HepG2 (cell line): ENCODE data around the gene GCLC. TPM values are rescaled to one million over a fixed set of nuclear protein-coding genes. Genes with fewer than 3 reads are reported as not detected.

Source experiments
- ARHGAP35 ChIP-seq: sonication (generic); formaldehyde crosslinking; IDR thresholded peaks from 2 replicates; pipeline ENCODE4 v1.9.0; 2022; ENCODE audit warnings: mild to moderate bottlenecking, inconsistent platforms, moderate library complexity, missing genetic modification reagents, borderline replicate concordance
- BRD4 ChIP-seq: sonication (generic); formaldehyde crosslinking; IDR thresholded peaks from 2 replicates; pipeline ENCODE4 v1.4.0; 2020; ENCODE audit warnings: missing genetic modification reagents
- CHCHD3 ChIP-seq: sonication (generic); formaldehyde crosslinking; IDR thresholded peaks from 2 replicates; pipeline ENCODE4 v1.8.0; 2022; ENCODE audit warnings: mild to moderate bottlenecking, missing genetic modification reagents, moderate library complexity
- EEA1 ChIP-seq: sonication (generic); formaldehyde crosslinking; IDR thresholded peaks from 2 replicates; pipeline ENCODE4 v1.5.1; 2020; ENCODE audit warnings: mild to moderate bottlenecking, missing genetic modification reagents, borderline replicate concordance
- FOXK1 ChIP-seq: sonication (generic); formaldehyde crosslinking; IDR thresholded peaks from 2 replicates; pipeline ENCODE4 v1.4.0; 2020; ENCODE audit warnings: low read depth, missing genetic modification reagents, borderline replicate concordance
- FOXK2 ChIP-seq: fragments of 450-650 bp; IDR thresholded peaks from 2 replicates; pipeline ENCODE4 v1.6.1; 2016
- HMG20B ChIP-seq: conservative IDR thresholded peaks from 2 replicates; pipeline ENCODE4 v1.6.1; 2016; ENCODE audit warnings: missing genetic modification reagents, missing compliant biosample characterization
- KDM2A ChIP-seq: sonication (generic); formaldehyde crosslinking; IDR thresholded peaks from 2 replicates; pipeline ENCODE4 v1.4.0; 2020; ENCODE audit warnings: low read depth, missing genetic modification reagents, borderline replicate concordance
- MATR3 ChIP-seq: sonication (generic); formaldehyde crosslinking; IDR thresholded peaks from 2 replicates; pipeline ENCODE4 v1.4.0; 2020; ENCODE audit warnings: missing genetic modification reagents
- NAIF1 ChIP-seq: sonication (generic); formaldehyde crosslinking; IDR thresholded peaks from 2 replicates; pipeline ENCODE4 v1.5.0; 2020; ENCODE audit warnings: mild to moderate bottlenecking, missing genetic modification reagents, borderline replicate concordance
- NFIB ChIP-seq: sonication (generic); formaldehyde crosslinking; IDR thresholded peaks from 2 replicates; pipeline ENCODE4 v1.9.0; 2021; ENCODE audit warnings: missing genetic modification reagents, mild to moderate bottlenecking, borderline replicate concordance
- NONO ChIP-seq, 2 experiments: fragments of 450-650 bp in 1 of 2; sonication (generic) in 1 of 2; formaldehyde crosslinking in 1 of 2; IDR thresholded peaks in 1 of 2; conservative IDR thresholded peaks in 1 of 2; 2 replicates each; pipeline versions ENCODE4 v1.6.1 to v1.8.0; 2017 to 2022; ENCODE audit warnings: mild to moderate bottlenecking in 1 of 2, missing genetic modification reagents in 1 of 2, moderate library complexity in 1 of 2
- SALL2 ChIP-seq: sonication (generic); formaldehyde crosslinking; IDR thresholded peaks from 2 replicates; pipeline ENCODE4 v1.8.1; 2023; ENCODE audit warnings: mild to moderate bottlenecking, missing genetic modification reagents, inconsistent platforms
- TBL1XR1 ChIP-seq: fragments of 150-350 bp; IDR thresholded peaks from 2 replicates; pipeline ENCODE4 v1.6.1; 2014; ENCODE audit warnings: borderline replicate concordance, low read length; ENCODE audit not compliant: partially characterized antibody
- TMF1 ChIP-seq: sonication (generic); formaldehyde crosslinking; IDR thresholded peaks from 2 replicates; pipeline ENCODE4 v1.8.1; 2022; ENCODE audit warnings: low read depth, missing genetic modification reagents
- TOE1 ChIP-seq: sonication (generic); formaldehyde crosslinking; IDR thresholded peaks from 2 replicates; pipeline ENCODE4 v1.4.0; 2020; ENCODE audit warnings: mild to moderate bottlenecking, missing genetic modification reagents
- ZMYM4 ChIP-seq: sonication (generic); formaldehyde crosslinking; IDR thresholded peaks from 2 replicates; pipeline ENCODE4 v1.8.1; 2023; ENCODE audit warnings: mild to moderate bottlenecking, missing genetic modification reagents
- ZNF280D ChIP-seq: sonication (generic); formaldehyde crosslinking; IDR thresholded peaks from 2 replicates; pipeline ENCODE4 v1.5.1; 2020; ENCODE audit warnings: mild to moderate bottlenecking, missing genetic modification reagents
- ZNF34 ChIP-seq: sonication (generic); formaldehyde crosslinking; IDR thresholded peaks from 2 replicates; pipeline ENCODE4 v1.4.0; 2020; ENCODE audit warnings: mild to moderate bottlenecking, missing genetic modification reagents, borderline replicate concordance
- ZNF446 ChIP-seq: sonication (generic); formaldehyde crosslinking; IDR thresholded peaks from 2 replicates; pipeline ENCODE4 v1.5.0; 2020; ENCODE audit warnings: mild to moderate bottlenecking, missing genetic modification reagents
- ZNF616 ChIP-seq: sonication (generic); formaldehyde crosslinking; IDR thresholded peaks from 2 replicates; pipeline ENCODE4 v1.5.0; 2020; ENCODE audit warnings: low read depth, mild to moderate bottlenecking, missing genetic modification reagents
- ZNF75D ChIP-seq: sonication (generic); formaldehyde crosslinking; IDR thresholded peaks from 2 replicates; pipeline ENCODE4 v1.8.1; 2023; ENCODE audit warnings: missing genetic modification reagents, mild to moderate bottlenecking, borderline replicate concordance
- polyA plus RNA-seq, 8 experiments: library from polyadenylated mRNA; depleted of rRNA in 3 of 8; stranded (reverse) in 7 of 8; unstranded in 1 of 8; fragments of >200 nt; fragmentation: Illumina TruSeq in 4 of 8; extraction: Trizol in 4 of 8; gene quantifications; 2 replicates each; pipeline versions ENCODE4 v1.2.1 to v1.2.3, GENCODE V29; 2011 to 2016; ENCODE audit warnings: low read depth in 4 of 8, missing spikeins in 1 of 8, mixed read lengths in 1 of 8; ENCODE audit not compliant: insufficient read depth in 1 of 8
- total RNA-seq, 5 experiments: library from RNA; depleted of rRNA; stranded (reverse); fragments of >200 nt; fragmentation: Illumina TruSeq; extraction: Trizol; gene quantifications; 2 replicates each; pipeline ENCODE4 v1.2.3, GENCODE V29; 2016; ENCODE audit warnings: low read depth in 1 of 5
- TF ChIP-seq, protein P1 (sequence below): sonication (generic); formaldehyde crosslinking; IDR thresholded peaks from 2 replicates; pipeline ENCODE4 v1.5.0; 2020; ENCODE audit warnings: mild to moderate bottlenecking, missing genetic modification reagents
- TF ChIP-seq, protein P2 (sequence below): sonication (generic); formaldehyde crosslinking; IDR thresholded peaks from 2 replicates; pipeline ENCODE4 v1.9.0; 2021; ENCODE audit warnings: missing genetic modification reagents, mild to moderate bottlenecking, borderline replicate concordance

The GCLC gene
- total and polyA plus RNA-seq, 2 of the 13 experiments (the other 11 are each of a cell fraction or from before 2014, with no cell fraction given), result 35.3 to 84.6 TPM

DNA sequence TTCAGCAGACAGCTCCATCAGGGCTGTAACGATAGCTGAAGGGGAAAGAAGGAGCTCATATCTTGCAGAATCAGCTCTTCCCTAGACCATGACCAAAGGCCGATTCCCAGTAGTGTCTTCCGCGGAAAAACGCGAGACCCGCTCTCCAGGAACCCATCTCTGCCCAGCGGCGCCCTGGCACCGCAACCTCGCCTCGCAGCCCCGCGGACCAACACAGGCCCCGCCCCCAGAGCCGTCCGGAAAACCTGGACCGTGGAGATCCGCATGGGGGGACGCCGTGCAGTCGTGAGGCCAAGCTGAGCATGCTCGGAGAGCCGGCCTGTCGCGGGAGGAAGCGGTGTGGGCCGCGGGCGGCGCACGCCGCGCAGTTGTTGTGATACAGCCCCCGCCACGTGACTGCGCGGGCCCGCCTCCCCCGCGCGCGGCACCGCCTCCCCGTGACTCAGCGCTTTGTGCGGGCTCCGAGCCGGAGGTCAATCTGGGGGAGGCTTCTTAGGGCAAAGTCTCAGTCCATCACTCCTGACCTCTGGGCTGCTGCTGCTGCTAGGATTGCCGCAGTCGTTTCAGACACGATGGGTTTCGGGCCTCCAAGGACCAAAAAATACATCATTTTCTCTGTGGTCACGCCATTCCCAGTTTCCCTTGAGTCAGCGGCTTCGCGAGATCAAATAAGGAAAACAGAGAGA is 3.1 kb upstream of the GCLC start (continued):
- TF ChIP-seq ZNF280D (CRISPR knock-in tag) (no peak; the same call in 1 of the 2 replicates), MATR3 (CRISPR knock-in tag) (no peak), HMG20B (CRISPR knock-in tag) (peak; percentile 46; the same call in 1 of the 2 replicates), ZNF75D (CRISPR knock-in tag) (no peak), ZNF616 (no peak), ZNF446 (CRISPR knock-in tag) (no peak; the same call in 1 of the 2 replicates), FOXK2 (peak; percentile 99), BRD4 (CRISPR knock-in tag) (peak; percentile 77), NONO (IDR thresholded peaks at IDR 0.05) (no peak), NONO (CRISPR knock-in tag; conservative IDR thresholded peaks at IDR 0.05) (peak; percentile 100), TBL1XR1 (no peak), ZNF34 (peak; percentile 89; the same call in 1 of the 2 replicates), NAIF1 (peak; percentile 91), SALL2 (CRISPR knock-in tag) (peak; percentile 99), EEA1 (CRISPR knock-in tag) (peak; percentile 76; the same call in 1 of the 2 replicates), NFIB (no peak), FOXK1 (peak; percentile 99), KDM2A (CRISPR knock-in tag) (peak; percentile 100), TOE1 (CRISPR knock-in tag) (no peak; the same call in 1 of the 2 replicates), ARHGAP35 (peak; percentile 82; the same call in 1 of the 2 replicates), ZMYM4 (CRISPR knock-in tag) (peak; percentile 100), CHCHD3 (0 out of 2 replicates have a peak, but pooled peaks have one; percentile 67), TMF1 (CRISPR knock-in tag) (peak; percentile 93; the same call in 1 of the 2 replicates)
- TF ChIP-seq, protein P1, sequence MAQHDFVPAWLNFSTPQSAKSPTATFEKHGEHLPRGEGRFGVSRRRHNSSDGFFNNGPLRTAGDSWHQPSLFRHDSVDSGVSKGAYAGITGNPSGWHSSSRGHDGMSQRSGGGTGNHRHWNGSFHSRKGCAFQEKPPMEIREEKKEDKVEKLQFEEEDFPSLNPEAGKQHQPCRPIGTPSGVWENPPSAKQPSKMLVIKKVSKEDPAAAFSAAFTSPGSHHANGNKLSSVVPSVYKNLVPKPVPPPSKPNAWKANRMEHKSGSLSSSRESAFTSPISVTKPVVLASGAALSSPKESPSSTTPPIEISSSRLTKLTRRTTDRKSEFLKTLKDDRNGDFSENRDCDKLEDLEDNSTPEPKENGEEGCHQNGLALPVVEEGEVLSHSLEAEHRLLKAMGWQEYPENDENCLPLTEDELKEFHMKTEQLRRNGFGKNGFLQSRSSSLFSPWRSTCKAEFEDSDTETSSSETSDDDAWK (CRISPR knock-in tag), result no peak
- TF ChIP-seq, protein P2, sequence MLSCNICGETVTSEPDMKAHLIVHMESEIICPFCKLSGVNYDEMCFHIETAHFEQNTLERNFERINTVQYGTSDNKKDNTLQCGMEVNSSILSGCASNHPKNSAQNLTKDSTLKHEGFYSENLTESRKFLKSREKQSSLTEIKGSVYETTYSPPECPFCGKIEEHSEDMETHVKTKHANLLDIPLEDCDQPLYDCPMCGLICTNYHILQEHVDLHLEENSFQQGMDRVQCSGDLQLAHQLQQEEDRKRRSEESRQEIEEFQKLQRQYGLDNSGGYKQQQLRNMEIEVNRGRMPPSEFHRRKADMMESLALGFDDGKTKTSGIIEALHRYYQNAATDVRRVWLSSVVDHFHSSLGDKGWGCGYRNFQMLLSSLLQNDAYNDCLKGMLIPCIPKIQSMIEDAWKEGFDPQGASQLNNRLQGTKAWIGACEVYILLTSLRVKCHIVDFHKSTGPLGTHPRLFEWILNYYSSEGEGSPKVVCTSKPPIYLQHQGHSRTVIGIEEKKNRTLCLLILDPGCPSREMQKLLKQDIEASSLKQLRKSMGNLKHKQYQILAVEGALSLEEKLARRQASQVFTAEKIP (CRISPR knock-in tag), result no peak
